ENCODE measurements around the gene CD320. TPM values are rescaled to one million over a fixed set of nuclear protein-coding genes. Genes with fewer than 3 reads are reported as not detected.

The CD320 gene
- total and polyA plus RNA-seq, 10 of the 15 experiments (the other 5 are each of a cell fraction or from before 2014, with no cell fraction given), result 1.1 to 134 (median 46.5) TPM

GRCh38 chr19:8324186-8325050 is 16.3 kb upstream of the CD320 start:
- peaks cover 21% of the 10 kb centered on the region for H3K4me1 ChIP-seq (ENCODE audit: control insufficient read depth, insufficient read depth, low read length)
- no peaks in the 10 kb centered on the region for H4K20me1 ChIP-seq (ENCODE audit: control insufficient read depth, insufficient read depth)
- ChIA-PET SMC1A (ENCODE audit: uncharacterized antibody, unreplicated experiment) (no interaction called here), RAD21 (ENCODE audit: unreplicated experiment) (no interaction called here), CTCF (interaction anchor here (0.7 kb wide), 1 partner anchor 20 kb away, joined by 3 read pairs; no protein-coding TSS in a partner anchor), POLR2A (interaction anchor here (0.6 kb wide), 2 partner anchors 38 to 368 kb away, joined by 4 to 5 read pairs; no protein-coding TSS in a partner anchor)
- no peaks in the 10 kb centered on the region for H3K9me3 ChIP-seq (replicated peaks; ENCODE audit: control insufficient read depth, insufficient read depth, low read length)
- FAIRE-seq (no peak), ATAC-seq (peak; percentile 9), DNase-seq (ENCODE audit: low read depth, low spot score) (no peak)
- H3K27ac ChIP-seq (ENCODE audit: control insufficient read depth, insufficient read depth), result no peak overlapping the region
- H3K9ac ChIP-seq (ENCODE audit: control insufficient read depth, insufficient read depth, low read length), result no peak overlapping the region
- no TSS peak for BruUV-seq (replicated peaks)
- no peak overlapping the region for H3K4me3 ChIP-seq
- H3K4me2 ChIP-seq (ENCODE audit: control insufficient read depth, insufficient read depth), result peak overlapping the region; percentile 9; the same call in 1 of the 2 replicates
- H3K79me2 ChIP-seq (ENCODE audit: control insufficient read depth, insufficient read depth, low read length), result peaks cover 36% of the 10 kb centered on the region
- H2AFZ ChIP-seq (ENCODE audit: control insufficient read depth, low read depth, low read length), result no peak overlapping the region
- in situ Hi-C loops (cut with MboI), result no loop called here
- intact Hi-C loops (cut with micrococcal nuclease; ENCODE audit: unreplicated experiment), result loop anchor here (5.0 kb wide), 1 partner anchor 57 kb away; no protein-coding TSS in a partner anchor
- no peaks in the 10 kb centered on the region for H3K27me3 ChIP-seq (replicated peaks in 1 of 2; ENCODE audit: control insufficient read depth in 2 of 2, insufficient read depth in 2 of 2, low read length in 1 of 2)
- H3K36me3 ChIP-seq (ENCODE audit: control insufficient read depth in 2 of 2, insufficient read depth in 2 of 2, low read length in 1 of 2), result peaks cover 5 to 10% of the 10 kb centered on the region in 2 experiments
- 57% methylated on average over 13 of the region's 17 CpGs for WGBS (ENCODE audit: insufficient coverage, insufficient replicate concordance, low lambda C conversion rate, missing lambda C conversion rate)
- TF ChIP-seq RAD21 (IDR thresholded peaks at IDR 0.05; ENCODE audit: insufficient read depth, low read depth, low read length) (peak; percentile 10; the same call in 1 of the 2 replicates), SPI1 (IDR thresholded peaks at IDR 0.05; ENCODE audit: borderline replicate concordance, insufficient read depth, low read depth, low read length) (peak; percentile 43; the same call in 1 of the 2 replicates), POLR2A (IDR thresholded peaks at IDR 0.05; ENCODE audit: low read depth, low read length) (peak; percentile 87), POLR2AphosphoS5 (IDR thresholded peaks at IDR 0.05; ENCODE audit: low read length) (peak; percentile 25; the same call in 1 of the 2 replicates), EGR1 (IDR thresholded peaks at IDR 0.05; ENCODE audit: borderline replicate concordance in 1 of 2, low read depth in 2 of 2, low read length in 2 of 2) (peak in 1 of 2 experiments; percentile 53; a peak in 1 of 3 replicates), FOXM1 (IDR thresholded peaks at IDR 0.05; ENCODE audit: low read depth, low read length) (peak; percentile 47; the same call in 1 of the 2 replicates), NR2F1 (conservative IDR thresholded peaks at IDR 0.05) (0 out of 2 replicates have a peak, but pooled peaks have one; percentile 16), ASH2L (IDR thresholded peaks at IDR 0.05; ENCODE audit: borderline replicate concordance, low read depth) (no peak), POLR2AphosphoS2 (IDR thresholded peaks at IDR 0.05; ENCODE audit: low read depth, low read length) (peak; percentile 74; the same call in 1 of the 2 replicates), ZNF217 (IDR thresholded peaks at IDR 0.05) (no peak), PML (IDR thresholded peaks at IDR 0.05; ENCODE audit: low read length) (0 out of 2 replicates have a peak, but pooled peaks have one; percentile 19), CTCF (IDR thresholded peaks at IDR 0.05 in 2 of 3, conservative IDR thresholded peaks at IDR 0.05 in 1 of 3; ENCODE audit: control insufficient read depth in 2 of 3, extremely low read depth in 1 of 3, insufficient read depth in 1 of 3, low read depth in 3 of 3, low read length in 3 of 3) (peak in 1 of 3 experiments; percentile 16; a peak in 1 of 6 replicates), ZNF622 (IDR thresholded peaks at IDR 0.05) (no peak), NFYB (IDR thresholded peaks at IDR 0.05; ENCODE audit: insufficient read depth, low read depth, low read length) (no peak), IRF4 (IDR thresholded peaks at IDR 0.05; ENCODE audit: low read depth, low read length) (no peak)
- TF ChIP-seq, protein P1, sequence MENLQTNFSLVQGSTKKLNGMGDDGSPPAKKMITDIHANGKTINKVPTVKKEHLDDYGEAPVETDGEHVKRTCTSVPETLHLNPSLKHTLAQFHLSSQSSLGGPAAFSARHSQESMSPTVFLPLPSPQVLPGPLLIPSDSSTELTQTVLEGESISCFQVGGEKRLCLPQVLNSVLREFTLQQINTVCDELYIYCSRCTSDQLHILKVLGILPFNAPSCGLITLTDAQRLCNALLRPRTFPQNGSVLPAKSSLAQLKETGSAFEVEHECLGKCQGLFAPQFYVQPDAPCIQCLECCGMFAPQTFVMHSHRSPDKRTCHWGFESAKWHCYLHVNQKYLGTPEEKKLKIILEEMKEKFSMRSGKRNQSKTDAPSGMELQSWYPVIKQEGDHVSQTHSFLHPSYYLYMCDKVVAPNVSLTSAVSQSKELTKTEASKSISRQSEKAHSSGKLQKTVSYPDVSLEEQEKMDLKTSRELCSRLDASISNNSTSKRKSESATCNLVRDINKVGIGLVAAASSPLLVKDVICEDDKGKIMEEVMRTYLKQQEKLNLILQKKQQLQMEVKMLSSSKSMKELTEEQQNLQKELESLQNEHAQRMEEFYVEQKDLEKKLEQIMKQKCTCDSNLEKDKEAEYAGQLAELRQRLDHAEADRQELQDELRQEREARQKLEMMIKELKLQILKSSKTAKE (IDR thresholded peaks at IDR 0.05; ENCODE audit: low read depth, poor library complexity, severe bottlenecking), result no peak
